Coronary artery (tissue), 2 donors: Measurements from ENCODE around the gene TRAPPC12.
A peak's percentile ranks its signal among the peaks of the same experiment; 100 is the strongest.
"Not testable (repeated sequence)": the region's sequence is repeated elsewhere in the genome, so short reads cannot be mapped to it uniquely, and the experiment has no call there.

Source experiments
- DNase-seq: peaks from one replicate; pipeline ENCODE4 v3.0.0-alpha.2; 2017; ENCODE audit warnings: low spot score
- H3K27ac ChIP-seq, 2 donors: fragments of 200-600 bp; sonication (generic); one replicate each; pipeline ENCODE4 v1.5.1; 2016 to 2019
- H3K4me3 ChIP-seq: fragments of 200-600 bp; sonication (generic); 2 replicates; pipeline ENCODE4 v1.5.1; 2016; ENCODE audit warnings: mild to moderate bottlenecking, moderate library complexity
- CTCF ChIP-seq: fragments of 200-600 bp; sonication (generic); IDR thresholded peaks from one replicate; pipeline ENCODE4 v1.5.1; 2019; ENCODE audit warnings: antibody characterized with exemption

Gene TRAPPC12

GRCh38 chr2:3368261-3368722, 11.2 kb upstream of the TRAPPC12 start:
- H3K27ac ChIP-seq, result no peak overlapping the region
- no peak overlapping the region for H3K4me3 ChIP-seq
- TF ChIP-seq CTCF, result no peak
- no peak for DNase-seq

DNA sequence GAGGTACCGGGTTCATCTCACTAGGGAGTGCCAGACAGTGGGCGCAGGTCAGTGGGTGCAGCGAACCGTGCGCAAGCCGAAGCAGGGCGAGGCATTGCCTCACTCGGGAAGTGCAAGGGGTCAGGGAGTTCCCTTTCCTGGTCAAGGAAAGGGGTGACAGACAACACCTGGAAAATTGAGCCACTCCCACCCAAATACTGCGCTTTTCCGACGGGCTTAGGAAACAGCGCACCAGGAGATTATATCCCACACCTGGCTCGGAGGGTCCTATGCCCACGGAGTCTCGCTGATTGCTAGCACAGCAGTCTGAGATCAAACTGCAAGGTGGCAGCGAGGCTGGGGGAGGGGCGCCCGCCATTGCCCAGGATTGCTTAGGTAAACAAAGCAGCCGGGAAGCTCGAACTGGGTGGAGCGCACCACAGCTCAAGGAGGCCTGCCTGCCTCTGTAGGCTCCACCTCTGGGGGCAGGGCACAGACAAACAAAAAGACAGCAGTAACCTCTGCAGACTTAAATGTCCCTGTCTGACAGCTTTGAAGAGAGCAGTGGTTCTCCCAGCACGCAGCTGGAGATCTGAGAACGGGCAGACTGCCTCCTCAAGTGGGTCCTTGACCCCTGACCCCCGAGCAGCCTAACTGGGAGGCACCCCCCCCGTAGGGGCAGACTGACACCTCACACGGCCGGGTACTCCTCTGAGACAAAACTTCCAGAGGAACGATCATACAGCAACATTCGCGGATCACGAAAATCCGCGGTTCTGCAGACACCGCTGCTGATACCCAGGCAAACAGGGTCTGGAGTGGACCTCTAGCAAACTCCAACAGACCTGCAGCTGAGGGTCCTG, 9.9 kb upstream of the TRAPPC12 start:
- H3K27ac ChIP-seq, H3K4me3 ChIP-seq, DNase-seq: not testable (repeated sequence)

GRCh38 chr2:3376821-3377220, 2.7 kb upstream of the TRAPPC12 start:
- no peak for DNase-seq
- TF ChIP-seq CTCF, result no peak
- Histone ChIP-seq H3K27ac (no peak overlapping the region), H3K4me3 (peak overlapping the region; percentile 77)

DNA sequence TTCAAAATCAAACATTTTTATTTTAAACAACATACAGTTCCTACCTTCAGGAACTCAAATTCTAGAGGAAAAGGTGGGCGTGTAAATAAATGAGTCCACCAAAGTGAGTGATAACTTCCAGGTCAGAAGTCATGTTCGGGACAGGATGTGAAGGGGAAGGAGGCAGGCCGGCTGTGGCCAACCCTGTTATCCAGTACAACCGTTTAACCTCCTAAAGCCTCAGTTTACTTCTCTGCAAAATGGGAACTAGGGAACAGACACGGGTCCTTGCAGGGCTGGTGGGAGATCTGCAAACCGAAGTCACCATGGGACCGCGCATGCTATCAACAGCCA, 2.2 kb upstream of the TRAPPC12 start:
- no peak for DNase-seq
- H3K27ac ChIP-seq, result peak overlapping the region; percentile 84 to 92

GRCh38 chr2:3377612-3378432, 1.7 kb upstream of the TRAPPC12 start, which contains the start of gene EIPR1:
Gene EIPR1 (minus strand): TSS chr2:3377818. CDS start chr2:3377689, 129 bp downstream.
- TF ChIP-seq CTCF, result no peak
- Histone ChIP-seq H3K4me3 (peak within 1 kb of the TSS; percentile 77), H3K27ac (peak within 1 kb of the TSS; percentile 84 to 92)

More for the DNA sequence above, 2.2 kb upstream of the TRAPPC12 start:
- peak overlapping the region; percentile 77 for H3K4me3 ChIP-seq
- no peak for TF ChIP-seq CTCF

DNA sequence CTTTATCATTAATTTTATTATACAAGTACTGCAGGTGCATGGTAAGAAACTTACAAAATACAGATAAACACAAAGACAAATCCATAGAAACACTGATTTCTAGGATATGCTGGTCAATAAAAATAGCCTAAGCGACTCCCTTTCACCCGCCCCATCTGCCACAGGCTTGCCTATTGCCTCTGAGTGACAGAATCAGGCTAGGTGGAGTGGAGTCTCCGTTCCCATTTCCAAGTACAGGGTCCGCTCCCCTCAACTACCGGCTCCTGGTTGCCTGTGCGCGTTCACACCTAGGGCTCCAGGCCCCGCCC, 201 bp upstream of the TRAPPC12 start:
- no peak for TF ChIP-seq CTCF
- Histone ChIP-seq H3K27ac (peak overlapping the region; percentile 63 to 85), H3K4me3 (peak overlapping the region; percentile 91)
- DNase-seq, result no peak

More at GRCh38 chr2:3377612-3378432, 1.7 kb upstream of the TRAPPC12 start, which contains the start of gene EIPR1:
- peak; percentile 99 for DNase-seq

- no peak for DNase-seq
- Histone ChIP-seq H3K27ac (no peak overlapping the region), H3K4me3 (no peak overlapping the region)
- TF ChIP-seq CTCF, result no peak
These were observed 7.0 kb downstream of the TRAPPC12 start for GRCh38 chr2:3386448-3386958.
